NOMO-1 treated with DMSO at 0.1 percent for 48 hours (cell line): Measurements from ENCODE around the gene HSD17B8.
"Not testable (repeated sequence)": the region's sequence is repeated elsewhere in the genome, so short reads cannot be mapped to it uniquely, and the experiment has no call there.

Experiments
- DNase-seq: peaks from one replicate; lab custom pipeline; 2025; ENCODE audit not compliant: unreplicated experiment; lab: John Stamatoyannopoulos, UW

HSD17B8 gene

GRCh38 chr6:33205191-33206026, 954 bp downstream of the HSD17B8 start:
- no peak for DNase-seq

- no peak for DNase-seq
These were observed 1.8 kb downstream of the HSD17B8 start for GRCh38 chr6:33206027-33206863.

GRCh38 chr6:33206864-33207551, 2.6 kb downstream of the HSD17B8 start:
- DNase-seq = no peak

DNA sequence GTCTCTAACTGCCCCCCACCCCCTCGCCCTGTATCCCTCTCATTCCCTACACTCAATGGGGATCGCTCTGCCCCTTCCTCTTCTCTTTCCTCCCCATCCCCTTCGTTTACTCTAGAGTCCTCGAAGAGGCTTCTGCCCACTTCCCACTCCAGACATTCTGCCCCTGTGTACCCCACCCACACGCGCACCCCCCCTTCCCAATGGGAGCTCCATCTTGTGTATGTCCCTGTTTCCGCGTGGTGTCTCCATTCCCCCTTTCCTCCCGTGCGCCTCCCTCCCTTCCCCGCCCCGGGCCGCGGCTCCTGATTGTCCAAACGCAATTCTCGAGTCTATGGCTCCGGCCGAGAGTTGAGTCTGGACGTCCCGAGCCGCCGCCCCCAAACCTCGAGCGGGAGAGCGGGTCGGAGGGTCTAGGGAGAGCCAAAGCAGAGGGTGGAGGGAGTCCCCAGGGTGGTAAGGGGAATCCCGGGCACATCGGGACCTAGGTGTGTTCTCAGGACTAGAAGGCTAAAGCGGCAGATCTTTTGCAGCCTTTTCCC, 3.2 kb downstream of the HSD17B8 start:
- no peak for DNase-seq

DNA sequence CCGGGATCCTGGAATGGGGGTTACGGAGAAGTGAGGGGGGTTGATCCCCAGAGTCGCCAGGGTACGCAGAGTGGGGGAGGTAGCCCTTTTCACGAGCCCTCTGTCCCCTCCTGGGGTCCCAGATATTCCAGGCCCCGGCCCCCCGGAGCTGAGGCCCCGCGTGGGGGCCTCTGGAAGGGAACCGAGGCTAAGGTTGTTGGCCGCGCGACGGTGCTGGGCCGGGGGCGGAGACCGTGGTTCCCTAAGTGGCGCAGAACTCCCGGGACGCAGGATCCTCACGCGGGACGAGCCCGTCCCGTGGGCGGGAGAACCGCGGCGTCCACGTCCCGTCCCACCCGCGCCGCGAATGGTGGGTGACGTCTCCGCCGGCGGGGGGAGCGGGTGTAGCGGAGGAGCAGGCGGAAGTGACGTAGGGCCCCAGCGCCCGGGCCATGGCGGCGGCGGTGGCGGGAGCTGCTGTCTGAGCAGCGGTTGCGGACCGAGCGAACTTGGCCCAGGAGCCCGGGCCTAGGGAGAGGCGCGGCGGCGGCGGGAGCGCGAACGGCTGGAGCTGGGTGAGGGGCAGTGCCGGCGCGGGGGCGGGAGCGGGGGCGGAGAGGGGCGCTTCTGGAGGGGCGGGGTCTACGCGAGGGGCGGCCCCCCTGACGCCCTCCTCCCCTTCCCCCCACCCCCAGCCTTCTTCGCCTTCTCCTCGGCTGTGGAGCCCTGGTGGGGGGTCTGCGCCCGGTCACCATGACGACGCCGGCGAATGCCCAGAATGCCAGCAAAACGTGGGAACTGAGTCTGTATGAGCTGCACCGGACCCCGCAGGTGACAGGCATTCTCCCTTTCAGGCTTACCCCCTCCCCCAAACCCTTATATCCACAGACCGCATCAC, 3.9 kb downstream of the HSD17B8 start, which contains the start of gene RING1:
Gene RING1, plus strand, starts transcription at position 410 of the 877 bp plus-strand sequence. Its CDS starts 323 bp downstream, at position 733.
- peak; percentile 63 for DNase-seq

- no peak for DNase-seq
These were observed 5.4 kb downstream of the HSD17B8 start for GRCh38 chr6:33209856-33210255.

GRCh38 chr6:33211136-33211535, 6.7 kb downstream of the HSD17B8 start:
- no peak for DNase-seq

DNA sequence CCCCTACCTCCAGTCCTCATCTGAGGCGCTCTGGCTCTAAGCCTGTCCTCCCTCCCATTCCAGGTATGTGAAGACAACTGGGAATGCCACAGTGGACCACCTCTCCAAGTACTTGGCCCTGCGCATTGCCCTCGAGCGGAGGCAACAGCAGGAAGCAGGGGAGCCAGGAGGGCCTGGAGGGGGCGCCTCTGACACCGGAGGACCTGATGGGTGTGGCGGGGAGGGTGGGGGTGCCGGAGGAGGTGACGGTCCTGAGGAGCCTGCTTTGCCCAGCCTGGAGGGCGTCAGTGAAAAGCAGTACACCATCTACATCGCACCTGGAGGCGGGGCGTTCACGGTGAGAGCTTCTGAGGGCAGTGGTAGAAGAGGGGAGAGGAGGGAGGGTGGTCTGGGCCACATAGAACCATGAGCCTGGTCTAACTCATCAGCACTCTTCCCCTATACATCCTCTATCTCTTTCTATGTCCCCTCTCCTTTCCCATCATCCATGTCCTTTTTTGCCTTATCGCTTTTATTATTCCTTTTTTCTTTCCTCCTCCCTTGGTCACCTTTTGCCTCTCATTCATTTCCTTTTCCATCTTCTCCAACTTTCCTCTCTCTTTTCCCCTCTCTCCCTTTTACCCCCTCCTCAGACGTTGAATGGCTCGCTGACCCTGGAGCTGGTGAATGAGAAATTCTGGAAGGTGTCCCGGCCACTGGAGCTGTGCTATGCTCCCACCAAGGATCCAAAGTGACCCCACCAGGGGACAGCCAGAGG, 7.4 kb downstream of the HSD17B8 start:
- DNase-seq = no peak

- no peak for DNase-seq
These were observed 8.4 kb downstream of the HSD17B8 start for GRCh38 chr6:33212857-33213165.

DNA sequence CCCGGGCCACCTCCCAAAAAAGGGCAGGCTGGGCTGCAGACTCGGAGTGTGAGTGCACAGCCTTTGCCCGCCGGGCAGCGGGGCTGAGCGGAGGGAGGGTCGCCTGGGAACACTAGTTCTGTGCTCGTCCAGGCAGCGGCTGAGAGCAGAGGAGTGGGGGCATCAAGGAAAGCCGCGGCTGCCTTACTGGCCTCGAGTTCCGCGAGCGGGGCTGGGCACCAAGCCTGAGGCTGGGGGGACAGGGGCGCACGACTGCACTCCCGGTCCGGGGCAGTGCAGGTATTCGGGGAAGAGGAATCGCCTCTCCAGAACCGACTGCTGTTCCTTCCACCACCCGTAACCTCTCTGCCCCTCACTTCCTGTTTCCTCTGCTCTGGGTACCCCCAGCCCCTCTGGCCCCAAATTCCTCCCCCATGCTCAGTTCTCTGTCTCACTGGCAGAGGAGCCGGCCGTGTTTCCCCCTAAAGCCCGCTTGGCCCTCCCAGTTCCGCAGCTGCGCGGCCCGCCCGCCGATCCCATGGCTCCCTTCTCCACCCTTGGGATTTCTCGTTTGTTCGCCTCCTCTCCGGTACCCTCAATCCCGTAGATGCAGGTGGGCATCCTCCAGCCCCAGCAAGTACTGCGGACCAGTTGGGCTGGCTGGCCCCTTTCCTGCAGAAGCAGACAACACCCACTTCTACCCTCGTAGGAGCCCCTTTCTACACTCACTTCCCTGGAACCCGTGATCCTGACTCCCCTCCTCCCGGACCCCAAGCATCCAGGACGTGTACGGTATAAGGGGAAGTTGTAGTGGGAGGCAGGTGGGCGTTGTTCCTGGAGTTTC, 8.9 kb downstream of the HSD17B8 start:
- DNase-seq = peak; percentile 28

- no peak for DNase-seq
These were observed 9.5 kb downstream of the HSD17B8 start for GRCh38 chr6:33213989-33214335.

GRCh38 chr6:33215271-33216116, 11.0 kb downstream of the HSD17B8 start:
- no peak for DNase-seq

DNA sequence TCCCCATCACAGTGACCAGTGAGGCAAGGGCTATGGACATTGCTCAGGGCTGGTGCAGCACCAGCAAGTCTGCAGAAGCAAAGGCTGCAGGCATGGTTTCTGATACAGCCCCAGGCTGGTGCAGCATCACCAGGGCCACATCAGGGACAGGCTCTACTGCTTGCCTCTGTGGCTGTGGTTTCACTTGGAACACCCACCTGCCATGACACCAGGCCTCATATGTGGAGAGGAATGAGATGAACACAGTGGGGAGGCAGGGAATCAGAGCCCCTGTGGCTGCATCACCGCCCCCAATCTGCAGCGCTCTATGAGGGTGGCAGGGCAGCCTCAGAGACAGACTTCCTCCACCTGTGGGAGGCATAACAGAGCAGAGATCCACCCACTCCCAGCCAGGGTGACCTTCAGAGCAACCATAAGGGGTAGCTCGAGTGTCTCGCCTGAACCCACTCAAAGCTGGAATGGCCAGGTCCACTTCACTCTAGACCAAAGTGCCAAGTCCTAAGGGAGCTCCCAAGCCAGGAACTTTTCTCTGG, 11.7 kb downstream of the HSD17B8 start:
- DNase-seq = no peak

- no peak for DNase-seq
These were observed 12.8 kb downstream of the HSD17B8 start for GRCh38 chr6:33217246-33217645.

DNA sequence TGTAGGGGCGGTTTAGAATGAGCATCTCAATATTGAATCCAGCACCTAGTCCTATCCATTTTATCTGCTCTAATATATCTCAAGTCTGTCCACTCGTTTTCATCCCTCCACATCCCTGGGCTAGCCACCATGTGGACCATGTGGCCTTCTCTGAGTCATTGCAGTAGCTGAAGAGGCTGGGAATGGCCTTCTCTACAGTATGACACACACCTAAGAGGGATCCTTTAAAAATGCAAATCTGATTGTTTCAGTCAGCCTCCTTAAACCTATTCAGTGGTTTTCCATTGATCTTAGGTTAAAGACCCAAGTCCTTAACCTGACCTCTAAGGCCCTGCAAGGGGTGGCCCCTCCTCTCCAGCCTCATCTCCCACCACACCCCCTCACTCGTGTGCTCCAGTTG, 13.2 kb downstream of the HSD17B8 start:
- no peak for DNase-seq

GRCh38 chr6:33226503-33227120, 22.2 kb downstream of the HSD17B8 start:
- DNase-seq = not testable (repeated sequence)

GRCh38 chr6:33235221-33235634, 30.8 kb downstream of the HSD17B8 start:
- DNase-seq = no peak
